Right forelimb (tissue), 1 donor: ENCODE results near the gene NPBWR2.
"Not testable (repeated sequence)": the region's sequence is repeated elsewhere in the genome, so short reads cannot be mapped to it uniquely, and the experiment has no call there.

Experiments used
- DNase-seq: peaks from one replicate; pipeline ENCODE4 v3.0.0-alpha.2; 2018

The NPBWR2 gene

DNA sequence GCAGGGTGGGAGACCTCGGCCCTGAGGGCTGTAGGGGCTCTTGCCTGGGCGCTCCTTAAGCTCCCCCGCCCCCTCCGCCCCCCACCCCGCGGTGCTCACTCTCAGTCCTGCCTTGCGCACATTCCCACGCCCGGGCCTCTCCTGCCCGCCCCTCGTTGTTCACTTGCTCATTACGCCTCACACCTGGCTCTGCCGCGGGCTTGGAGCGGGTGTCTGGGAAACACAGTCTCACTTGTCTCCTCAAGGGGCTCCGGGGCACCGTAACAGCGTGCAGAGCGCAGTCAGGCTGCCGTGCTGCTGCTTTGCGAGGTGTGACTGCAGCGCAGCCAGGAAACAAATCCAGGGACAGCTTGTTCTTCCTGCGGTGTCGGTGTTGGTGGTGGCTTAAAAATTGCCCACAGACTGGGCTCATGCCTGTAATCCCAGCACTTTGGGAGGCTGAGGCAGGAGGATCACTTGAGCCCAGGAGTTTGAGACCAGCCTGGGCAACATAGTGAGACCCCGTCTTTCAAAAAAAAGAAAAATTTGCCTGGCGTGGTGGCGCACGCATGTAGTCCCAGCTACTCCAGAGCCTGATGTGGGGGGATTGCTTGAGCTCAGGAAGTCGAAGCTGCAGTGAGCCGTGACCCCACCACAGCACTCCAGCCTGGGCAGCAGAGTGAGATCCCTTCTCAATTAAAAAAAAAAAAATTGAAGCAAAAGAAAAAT is 4.6 kb downstream of the NPBWR2 start:
- DNase-seq, result no peak

DNA sequence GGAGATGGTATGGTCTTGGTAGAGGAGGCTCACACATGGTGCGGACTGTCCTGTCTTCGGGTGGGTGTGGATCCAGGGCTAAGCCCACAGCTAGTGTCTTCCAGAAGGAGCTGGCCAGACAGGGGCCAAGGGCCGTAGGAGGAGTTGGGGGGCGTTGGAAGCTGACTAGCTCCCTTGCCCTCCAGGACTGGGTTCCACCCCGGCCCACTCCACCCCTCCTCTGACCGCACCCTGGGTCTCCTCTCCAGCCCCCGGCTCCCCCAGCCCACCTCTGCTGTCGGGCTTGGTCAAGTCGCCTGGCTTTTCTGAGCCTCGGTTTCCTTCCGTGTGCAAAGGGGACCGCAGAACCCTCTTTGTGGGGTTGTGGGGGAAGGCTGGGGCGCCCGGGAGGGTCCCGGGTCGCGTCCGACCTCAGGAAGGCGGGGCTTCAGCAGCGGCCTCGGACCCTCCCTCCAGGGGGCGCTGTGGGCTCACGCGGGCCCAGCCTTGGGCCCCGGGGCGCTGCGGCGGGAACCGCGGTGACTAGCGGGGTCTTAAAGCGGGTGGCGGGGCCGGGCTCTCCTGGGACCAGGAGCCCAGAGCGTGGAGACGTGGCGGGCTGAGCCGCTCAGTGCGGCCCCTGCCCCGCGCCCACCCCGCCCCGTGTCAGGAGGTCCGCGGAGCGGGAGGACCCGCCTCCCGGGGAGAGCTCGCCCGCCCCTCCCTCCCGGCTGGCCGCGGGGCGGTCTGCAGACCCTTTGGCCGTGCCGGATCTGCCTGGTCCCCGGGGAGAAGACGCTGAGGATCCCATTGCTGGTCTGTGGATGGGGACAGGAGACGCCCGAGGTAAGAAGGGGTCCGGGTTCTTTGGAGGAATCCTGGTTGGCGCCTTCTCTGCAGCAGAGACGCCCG is 5.4 kb downstream of the NPBWR2 start:
- DNase-seq, result no peak

GRCh38 chr20:64100946-64101688 is 6.2 kb downstream of the NPBWR2 start:
- no peak for DNase-seq

DNA sequence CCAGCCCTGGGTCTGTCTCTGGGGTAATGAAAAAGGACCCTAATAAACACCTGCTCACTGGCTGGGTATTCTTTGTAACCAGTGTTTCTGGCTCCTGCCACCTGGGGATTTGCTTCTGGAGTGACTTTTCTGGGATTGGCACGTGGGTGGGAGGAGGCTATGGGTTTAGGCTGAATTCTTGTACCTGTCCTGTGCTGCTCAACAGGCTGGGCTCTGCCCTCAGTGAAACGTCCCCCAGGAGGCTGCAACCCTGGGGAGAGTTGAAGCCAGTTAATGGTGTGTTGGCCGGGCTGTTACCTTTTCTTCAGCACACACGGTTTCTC is 6.8 kb downstream of the NPBWR2 start:
- DNase-seq, result no peak

DNA sequence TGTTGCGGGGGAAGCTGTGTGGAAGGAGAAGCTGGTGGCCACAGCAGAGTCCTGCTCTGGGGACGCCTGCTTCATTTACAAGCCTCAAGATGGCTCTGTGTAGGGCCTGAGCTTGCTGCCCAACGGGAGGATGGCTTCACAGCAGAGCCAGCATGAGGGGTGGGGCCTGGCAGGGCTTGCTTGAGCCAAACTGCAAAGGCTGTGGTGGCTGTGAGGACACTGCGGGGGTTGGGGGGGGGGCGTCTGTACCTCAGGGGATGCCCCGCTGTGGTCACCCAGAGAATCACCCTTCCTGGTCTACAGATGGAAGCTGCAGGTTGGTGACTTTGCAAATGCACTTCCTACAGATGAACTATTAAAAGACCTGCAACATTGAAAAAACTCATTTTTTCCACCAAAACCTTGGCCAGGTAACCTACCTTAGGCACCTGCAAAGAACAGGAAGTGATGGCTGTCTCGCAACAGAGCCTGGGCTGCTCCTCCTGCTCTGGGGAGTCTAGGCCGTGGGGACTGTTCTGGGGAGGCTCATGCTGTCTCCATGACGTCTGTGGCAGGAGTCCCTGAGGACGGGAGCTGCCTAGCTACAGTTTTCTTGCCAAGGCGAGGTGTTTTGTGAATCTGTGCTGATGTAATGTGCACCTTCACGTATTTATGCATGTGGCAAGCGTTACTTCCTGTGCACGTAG is 7.3 kb downstream of the NPBWR2 start:
- DNase-seq, result no peak

- DNase-seq, result no peak
Observed at GRCh38 chr20:64099086-64099786, 8.1 kb downstream of the NPBWR2 start.

- no peak for DNase-seq
Observed at GRCh38 chr20:64098471-64099013, 8.8 kb downstream of the NPBWR2 start.

DNA sequence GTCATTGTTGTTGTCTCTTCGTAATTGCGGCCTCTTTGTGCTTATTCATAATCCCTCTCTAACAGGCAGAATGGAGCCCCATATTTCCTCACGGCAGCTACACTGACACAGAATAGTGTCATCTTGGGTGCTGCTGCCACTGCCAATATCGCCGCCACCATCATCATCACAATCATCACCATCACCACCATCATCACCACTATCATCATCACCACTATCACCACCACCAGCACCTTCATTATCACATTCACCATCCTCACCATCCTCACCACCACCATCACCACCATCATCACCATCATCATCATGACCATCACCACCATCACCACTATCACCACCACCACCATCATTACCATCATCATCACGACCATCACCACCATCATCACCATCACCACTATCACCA is 10.8 kb downstream of the NPBWR2 start:
- no peak for DNase-seq

DNA sequence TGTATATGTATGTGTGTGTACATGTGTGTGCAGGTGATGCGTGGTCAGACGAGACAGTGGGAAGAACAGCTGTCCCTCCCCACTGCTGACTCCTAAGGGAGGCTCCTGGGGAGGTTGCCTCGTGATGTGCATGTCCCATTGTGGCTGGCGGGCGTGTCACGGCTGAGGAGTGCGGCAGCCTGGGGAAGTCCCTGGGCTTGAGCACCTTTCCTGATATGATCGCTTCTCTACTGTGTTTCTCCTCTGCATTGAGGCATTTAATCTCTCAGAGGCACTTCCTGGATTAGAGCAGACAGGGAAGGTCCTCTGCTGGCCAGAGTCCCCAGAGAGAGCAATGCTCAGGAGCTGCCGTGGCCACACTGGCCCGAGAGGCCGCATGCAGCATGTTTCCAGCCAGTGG is 11.4 kb downstream of the NPBWR2 start:
- no peak for DNase-seq

GRCh38 chr20:64095455-64095854 is 11.9 kb downstream of the NPBWR2 start:
- no peak for DNase-seq

DNA sequence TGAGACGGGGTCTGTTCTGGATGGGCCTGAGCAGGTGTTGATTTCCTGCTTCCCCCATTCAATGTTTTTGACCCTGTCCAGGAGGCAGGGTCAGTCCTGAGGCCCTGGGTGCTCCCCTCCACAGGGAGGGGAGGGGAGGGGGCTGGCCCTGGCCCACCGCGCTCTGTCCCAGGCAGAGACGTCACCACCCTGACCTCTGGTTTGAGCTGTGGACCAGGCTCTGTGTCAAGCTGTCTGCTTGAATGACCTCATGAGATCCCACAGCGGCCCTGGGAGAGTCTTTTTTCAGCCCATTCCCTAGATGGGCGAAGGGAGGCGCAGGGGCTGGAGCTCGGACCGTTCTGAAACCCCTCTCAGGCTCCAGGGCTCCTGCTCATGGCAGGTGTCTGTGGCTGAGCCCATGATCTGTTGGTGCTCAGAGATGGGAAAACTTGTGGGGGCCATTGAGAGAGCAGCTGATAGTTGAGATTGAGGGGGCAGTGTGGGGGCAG is 14.3 kb downstream of the NPBWR2 start:
- DNase-seq, result no peak

DNA sequence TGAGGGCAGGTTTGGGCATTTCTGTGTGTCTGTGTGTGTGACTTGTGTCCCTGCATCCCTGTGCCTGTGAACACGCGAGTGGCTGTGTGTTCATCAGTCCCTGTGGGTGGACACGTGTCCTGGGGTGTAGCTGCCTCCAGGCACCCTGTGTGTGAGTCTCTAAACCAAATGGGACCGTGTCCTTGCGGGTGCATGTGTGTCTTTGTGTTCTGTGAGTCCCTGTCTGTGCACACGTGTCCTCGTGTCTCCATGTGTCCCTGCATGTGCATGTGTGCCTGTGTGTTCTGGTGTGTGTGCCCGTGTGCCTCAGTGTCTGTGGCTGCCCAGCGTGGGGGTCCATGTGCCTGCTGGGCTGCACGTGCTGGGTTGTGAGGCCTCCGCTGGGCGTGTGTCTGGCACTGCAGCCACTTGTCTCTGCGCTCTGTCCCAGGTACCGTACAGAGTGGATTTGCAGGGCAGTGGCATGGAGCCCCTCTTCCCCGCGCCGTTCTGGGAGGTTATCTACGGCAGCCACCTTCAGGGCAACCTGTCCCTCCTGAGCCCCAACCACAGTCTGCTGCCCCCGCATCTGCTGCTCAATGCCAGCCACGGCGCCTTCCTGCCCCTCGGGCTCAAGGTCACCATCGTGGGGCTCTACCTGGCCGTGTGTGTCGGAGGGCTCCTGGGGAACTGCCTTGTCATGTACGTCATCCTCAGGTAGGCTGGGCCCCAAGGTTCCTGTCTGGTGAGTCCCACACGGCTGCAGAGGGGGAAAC is 14.9 kb downstream of the NPBWR2 start:
- DNase-seq, result no peak

DNA sequence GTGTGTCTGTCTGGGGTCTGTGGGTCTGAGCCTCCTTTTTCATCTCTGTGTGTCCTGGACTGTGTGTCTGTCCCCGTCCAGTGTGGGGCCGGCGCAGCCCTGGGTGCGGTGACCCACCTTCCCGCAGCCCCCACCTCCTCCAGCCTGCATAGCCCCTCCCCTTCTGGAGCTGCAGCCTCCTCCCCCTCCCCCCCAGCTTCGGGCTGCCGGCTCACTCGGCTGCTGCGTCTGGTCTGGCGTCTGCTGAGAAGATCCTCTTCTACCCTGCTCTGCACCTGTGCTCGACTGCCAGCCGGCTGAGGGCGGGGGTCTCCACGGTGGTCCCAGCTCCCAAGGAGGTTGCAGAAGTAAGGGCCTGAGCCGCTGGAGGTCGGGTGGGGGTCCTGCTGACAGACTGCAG is 15.6 kb downstream of the NPBWR2 start:
- DNase-seq, result no peak

GRCh38 chr20:64091340-64091739 is 16.0 kb downstream of the NPBWR2 start:
- DNase-seq, result no peak

DNA sequence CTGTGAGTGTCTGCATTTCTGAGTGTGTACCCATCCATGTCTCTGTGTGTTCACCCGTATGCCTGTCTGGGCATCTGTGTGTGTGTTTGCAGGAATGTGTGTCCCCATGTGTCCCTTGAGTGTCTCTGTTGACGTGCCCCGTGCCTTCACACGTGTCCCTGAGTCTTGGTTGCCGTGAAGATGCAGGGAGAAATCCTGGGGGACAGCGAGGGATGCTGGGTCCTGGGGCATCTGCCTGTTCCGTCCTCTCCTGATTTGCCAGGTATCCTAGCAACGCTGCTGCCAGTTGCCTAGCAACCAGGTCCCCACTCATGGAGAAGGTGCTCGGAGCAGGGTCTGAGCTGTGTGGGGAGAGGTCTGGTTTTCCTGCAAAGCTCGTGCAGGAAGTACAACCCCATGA is 17.2 kb downstream of the NPBWR2 start:
- no peak for DNase-seq

DNA sequence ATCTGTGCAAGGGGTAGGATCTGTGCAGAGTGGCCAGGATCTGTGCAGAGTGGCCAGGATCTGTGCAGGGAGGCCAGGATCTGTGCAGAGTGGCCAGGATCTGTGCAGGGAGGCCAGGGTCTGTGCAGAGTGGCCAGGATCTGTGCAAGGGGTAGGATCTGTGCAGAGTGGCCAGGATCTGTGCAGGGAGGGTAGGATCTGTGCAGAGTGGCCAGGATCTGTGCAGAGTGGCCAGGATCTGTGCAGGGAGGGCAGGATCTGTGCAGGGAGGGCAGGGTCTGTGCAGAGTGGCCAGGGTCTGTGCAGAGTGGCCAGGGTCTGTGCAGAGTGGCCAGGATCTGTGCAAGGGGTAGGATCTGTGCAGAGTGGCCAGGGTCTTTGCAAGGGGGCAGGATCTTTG is 18.8 kb downstream of the NPBWR2 start:
- not testable (repeated sequence) for DNase-seq

GRCh38 chr20:64087226-64087825 is 20.0 kb downstream of the NPBWR2 start:
- not testable (repeated sequence) for DNase-seq

DNA sequence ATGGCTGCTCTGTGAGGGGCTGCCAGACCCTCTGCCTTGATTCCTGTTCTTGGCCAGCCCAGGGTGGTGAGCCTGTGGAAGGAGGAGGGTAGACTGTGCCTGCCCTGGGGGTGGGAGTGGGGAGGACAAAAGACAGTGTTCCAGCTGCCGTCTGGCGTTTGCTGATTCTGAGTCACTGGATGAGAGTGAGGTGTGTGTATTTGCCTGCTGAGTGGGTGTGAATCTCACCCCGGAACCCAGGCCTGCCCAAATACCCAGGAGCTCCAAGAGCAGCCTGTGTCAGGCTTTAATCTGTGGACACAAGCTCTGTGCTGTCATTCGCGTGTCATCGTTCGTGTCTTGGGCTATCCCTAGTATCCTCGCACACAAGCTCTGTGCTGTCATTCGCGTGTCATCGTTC is 20.6 kb downstream of the NPBWR2 start:
- no peak for DNase-seq

DNA sequence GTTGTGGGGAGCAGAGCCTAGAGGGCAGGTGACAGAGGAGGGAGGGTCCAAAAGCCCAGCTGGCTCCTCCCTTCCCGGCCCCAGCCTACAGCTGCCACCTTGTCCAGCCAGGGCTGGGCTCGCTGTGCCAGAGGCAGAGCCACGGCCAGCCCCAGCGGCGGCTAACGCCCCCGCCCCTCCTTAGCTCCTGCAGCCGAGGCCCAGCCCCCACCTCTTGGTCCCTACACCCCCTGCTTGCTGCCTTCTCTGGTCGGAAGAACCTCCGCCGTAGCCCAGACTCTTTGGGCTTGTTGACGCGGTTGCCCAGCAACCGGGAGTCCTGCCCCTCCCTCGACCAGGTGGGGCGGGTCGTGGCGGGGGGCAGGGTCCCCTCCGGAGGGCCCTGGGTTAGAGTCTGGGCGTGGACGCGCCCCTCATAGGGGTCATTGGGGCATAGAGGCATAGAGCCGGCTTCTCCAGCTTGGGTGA is 22.6 kb downstream of the NPBWR2 start:
- DNase-seq, result no peak

- DNase-seq, result no peak
Observed at GRCh38 chr20:64083804-64084684, 23.3 kb downstream of the NPBWR2 start, which contains the start of gene LKAAEAR1. LKAAEAR1 (minus strand) TSS chr20:64084398; CDS start chr20:64084219, 179 bp downstream.
